Mucosa of descending colon (tissue), 3 donors: ENCODE measurements around the gene FKBP4. TPM values are rescaled to one million over a fixed set of nuclear protein-coding genes. Genes with fewer than 3 reads are reported as not detected.

Experiments
- ATAC-seq: fragments of 200-7000 bp; cut with Tn5 transposase; one replicate; pipeline ENCODE4 v1.9.1; 2020; ENCODE audit warnings: mild to moderate bottlenecking, moderate library complexity
- DNase-seq, 3 donors: peaks; one replicate each; pipeline ENCODE4 v3.0.0-alpha.2; 2020
- H3K36me3 ChIP-seq: fragments of 200-600 bp; one replicate; pipeline ENCODE4 v1.8.0; 2021; ENCODE audit warnings: low read depth, mild to moderate bottlenecking
- H3K4me1 ChIP-seq: fragments of 200-600 bp; one replicate; pipeline ENCODE4 v1.8.0; 2021; ENCODE audit warnings: low read depth, mild to moderate bottlenecking
- H3K4me3 ChIP-seq: fragments of 200-600 bp; one replicate; pipeline ENCODE4 v1.8.0; 2021; ENCODE audit warnings: mild to moderate bottlenecking
- H3K9me3 ChIP-seq: fragments of 200-600 bp; one replicate; pipeline ENCODE4 v1.8.0; 2021; ENCODE audit warnings: mild to moderate bottlenecking
- intact Hi-C, 2 donors: fragments of 100-400 bp; cut with DNase I in 1 of 2; cut with micrococcal nuclease in 1 of 2; formaldehyde crosslinking; loops; one replicate each; pipeline versions ENCODE4 v1.11.0 to v1.11.1; 2022; cut with DNase I, micrococcal nuclease
- total RNA-seq, 3 donors: library from RNA; stranded (reverse); fragmentation: NEBNext Ultra II Directional in 2 of 3; extraction: Animal tissue kit (Norgen Biotek cat#: 25700) in 2 of 3; gene quantifications; one replicate each; pipeline versions ENCODE4 v1.2.1 to v1.2.4, GENCODE V29; 2021 to 2023
- TF ChIP-seq, protein P1 (sequence below): fragments of 200-600 bp; IDR thresholded peaks from one replicate; pipeline ENCODE4 v1.8.0; 2022; ENCODE audit warnings: antibody characterized with exemption, mild to moderate bottlenecking
- donor health status: DM: no; HTN: no; CAD: no; lungs with moderate emphysema.
- donor health status: DM: no; HTN: no; CAD: no.
- donor health status: DM: no; HTN: yes; CAD: no.

The FKBP4 gene
- total RNA-seq, 3 donors from 2014 or later = 58.2 to 79.7 (median 76.0) TPM

DNA sequence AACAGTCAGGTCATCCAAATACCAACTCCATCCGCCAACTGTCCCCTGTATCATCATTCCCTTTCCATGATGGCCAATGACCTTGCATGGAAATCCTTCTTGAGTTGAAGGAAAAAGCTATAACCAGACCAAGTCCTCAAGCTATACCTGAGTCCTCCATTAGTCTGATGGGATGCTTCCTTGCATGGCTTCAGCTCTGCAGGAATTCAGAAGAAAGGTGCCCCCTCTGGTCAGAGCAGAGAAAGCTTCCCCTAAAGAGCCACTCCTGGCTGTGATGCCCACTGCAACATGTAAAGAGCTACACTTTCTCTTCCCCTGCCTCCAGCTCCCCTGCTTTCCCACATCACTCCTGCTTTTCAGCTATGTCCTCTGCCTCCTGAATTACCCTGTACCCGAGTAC lies 43.1 kb upstream of the FKBP4 start:
- no peak for DNase-seq
- no peaks in the 10 kb centered on the region for H3K36me3 ChIP-seq
- H3K4me1 ChIP-seq = no peaks in the 10 kb centered on the region
- H3K9me3 ChIP-seq = no peaks in the 10 kb centered on the region
- ATAC-seq = no peak
- TF ChIP-seq, protein P1, sequence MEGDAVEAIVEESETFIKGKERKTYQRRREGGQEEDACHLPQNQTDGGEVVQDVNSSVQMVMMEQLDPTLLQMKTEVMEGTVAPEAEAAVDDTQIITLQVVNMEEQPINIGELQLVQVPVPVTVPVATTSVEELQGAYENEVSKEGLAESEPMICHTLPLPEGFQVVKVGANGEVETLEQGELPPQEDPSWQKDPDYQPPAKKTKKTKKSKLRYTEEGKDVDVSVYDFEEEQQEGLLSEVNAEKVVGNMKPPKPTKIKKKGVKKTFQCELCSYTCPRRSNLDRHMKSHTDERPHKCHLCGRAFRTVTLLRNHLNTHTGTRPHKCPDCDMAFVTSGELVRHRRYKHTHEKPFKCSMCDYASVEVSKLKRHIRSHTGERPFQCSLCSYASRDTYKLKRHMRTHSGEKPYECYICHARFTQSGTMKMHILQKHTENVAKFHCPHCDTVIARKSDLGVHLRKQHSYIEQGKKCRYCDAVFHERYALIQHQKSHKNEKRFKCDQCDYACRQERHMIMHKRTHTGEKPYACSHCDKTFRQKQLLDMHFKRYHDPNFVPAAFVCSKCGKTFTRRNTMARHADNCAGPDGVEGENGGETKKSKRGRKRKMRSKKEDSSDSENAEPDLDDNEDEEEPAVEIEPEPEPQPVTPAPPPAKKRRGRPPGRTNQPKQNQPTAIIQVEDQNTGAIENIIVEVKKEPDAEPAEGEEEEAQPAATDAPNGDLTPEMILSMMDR = no peak
- intact Hi-C loops = no loop called here
- H3K4me3 ChIP-seq = no peak overlapping the region

DNA sequence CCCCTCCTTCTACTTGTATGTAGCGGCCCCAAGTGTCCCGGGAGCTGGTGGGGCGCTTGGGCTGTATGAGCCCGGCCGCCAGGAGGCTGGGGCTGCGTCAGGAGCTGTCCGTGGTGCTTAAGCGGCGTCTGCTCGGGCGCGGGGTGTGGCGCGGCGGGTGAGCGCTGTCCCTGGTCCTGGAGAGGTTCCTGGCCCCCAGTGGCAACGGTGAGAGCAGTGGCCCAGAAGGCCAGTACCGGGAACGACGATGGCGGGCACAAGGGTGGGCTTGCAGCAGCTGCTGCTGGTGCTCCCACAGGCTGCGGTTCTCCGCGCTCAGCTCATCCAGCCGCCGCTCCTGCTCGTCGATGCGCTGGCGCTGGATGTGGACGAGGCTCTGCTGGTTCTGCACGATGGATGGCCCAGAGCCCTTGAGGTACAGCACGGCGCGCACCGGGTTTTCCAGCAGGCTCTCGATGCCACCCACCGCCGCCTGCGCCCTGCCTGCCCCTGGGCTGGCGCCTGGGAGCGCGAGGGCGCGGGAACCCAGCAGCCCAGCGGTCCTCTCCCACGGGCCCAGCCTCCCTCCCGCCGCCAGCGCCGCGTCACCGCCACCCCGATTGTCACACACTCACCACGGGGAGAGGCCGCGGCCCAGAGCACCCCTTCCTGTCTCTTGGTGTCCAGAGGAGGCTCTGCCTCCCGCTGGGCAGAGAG lies 41.9 kb upstream of the FKBP4 start:
- Histone ChIP-seq H3K36me3 (no peaks in the 10 kb centered on the region), H3K4me1 (no peaks in the 10 kb centered on the region), H3K9me3 (no peaks in the 10 kb centered on the region), H3K4me3 (no peak overlapping the region)
- TF ChIP-seq, protein P1 = no peak
- DNase-seq (peak; percentile 64 to 87 (median 85)), ATAC-seq (peak; percentile 100)
- intact Hi-C loops = no loop called here

DNA sequence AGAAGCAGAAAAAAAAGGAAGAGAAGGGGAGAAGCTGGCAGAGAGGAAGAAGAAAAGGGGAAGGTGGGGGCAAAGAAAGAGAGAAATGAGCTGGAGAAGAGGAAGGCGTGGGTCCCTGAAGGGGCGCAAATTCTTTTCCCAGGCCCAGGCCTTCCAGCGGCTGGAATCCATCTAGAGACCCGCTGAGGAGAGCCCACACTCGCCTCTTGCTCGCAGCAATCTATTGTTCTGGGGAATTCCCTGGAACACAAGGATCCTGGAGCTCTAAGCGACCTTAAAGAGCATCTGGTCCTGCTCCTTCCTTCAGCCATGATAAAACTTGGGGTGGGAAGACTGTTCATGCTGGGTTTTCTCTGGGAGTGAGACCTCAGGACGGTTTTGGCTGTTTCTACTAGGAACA lies 41.2 kb upstream of the FKBP4 start:
- DNase-seq (no peak), ATAC-seq (no peak)
- H3K4me1 ChIP-seq = no peaks in the 10 kb centered on the region
- intact Hi-C loops = no loop called here
- TF ChIP-seq, protein P1 = no peak
- H3K36me3 ChIP-seq = no peaks in the 10 kb centered on the region
- H3K4me3 ChIP-seq = no peak overlapping the region
- H3K9me3 ChIP-seq = no peaks in the 10 kb centered on the region

DNA sequence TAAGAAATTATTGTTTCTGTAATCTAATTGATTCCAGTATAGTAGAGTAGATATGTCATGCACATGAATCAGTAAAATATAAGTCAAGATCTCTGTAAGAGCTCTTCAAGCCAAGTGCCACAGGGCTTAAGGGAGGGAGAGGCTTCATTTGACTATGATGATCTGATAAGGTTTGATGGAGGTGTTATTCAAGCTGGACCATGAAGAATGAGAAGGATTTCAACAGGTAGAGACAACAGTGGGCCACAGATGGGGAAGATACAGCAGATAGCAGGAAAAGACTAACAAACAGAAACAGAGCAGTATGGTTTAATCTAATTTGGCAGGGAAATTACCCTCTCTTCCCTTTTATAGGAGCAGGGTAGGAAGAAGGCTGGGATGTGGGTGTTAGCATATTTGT lies 40.6 kb upstream of the FKBP4 start:
- Histone ChIP-seq H3K4me1 (no peaks in the 10 kb centered on the region), H3K36me3 (no peaks in the 10 kb centered on the region), H3K4me3 (no peak overlapping the region), H3K9me3 (no peaks in the 10 kb centered on the region)
- intact Hi-C loops = no loop called here
- TF ChIP-seq, protein P1 = no peak
- no peak for DNase-seq
- ATAC-seq = no peak

DNA sequence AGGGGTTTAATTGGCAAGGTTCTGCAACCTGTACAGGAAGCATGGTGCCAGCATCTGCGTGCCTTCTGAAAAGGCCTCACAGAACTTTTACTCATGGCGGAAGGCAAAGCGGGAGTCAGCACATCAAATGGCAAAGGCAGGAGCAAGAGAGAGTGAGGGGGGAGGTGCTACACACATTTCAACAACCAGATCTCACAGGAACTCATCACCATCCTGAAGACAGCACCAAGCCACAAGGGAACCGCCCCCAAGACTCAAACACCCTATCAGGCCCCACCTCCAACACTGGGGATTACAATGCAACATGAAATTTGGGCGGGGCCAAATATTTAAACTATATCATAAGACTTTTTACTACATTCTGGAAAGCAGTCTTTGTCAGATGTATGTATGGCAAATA lies 38.0 kb upstream of the FKBP4 start:
- DNase-seq (no peak), ATAC-seq (no peak)
- TF ChIP-seq, protein P1 = no peak
- intact Hi-C loops = no loop called here
- Histone ChIP-seq H3K4me3 (no peak overlapping the region), H3K36me3 (no peaks in the 10 kb centered on the region), H3K9me3 (no peaks in the 10 kb centered on the region), H3K4me1 (no peaks in the 10 kb centered on the region)

DNA sequence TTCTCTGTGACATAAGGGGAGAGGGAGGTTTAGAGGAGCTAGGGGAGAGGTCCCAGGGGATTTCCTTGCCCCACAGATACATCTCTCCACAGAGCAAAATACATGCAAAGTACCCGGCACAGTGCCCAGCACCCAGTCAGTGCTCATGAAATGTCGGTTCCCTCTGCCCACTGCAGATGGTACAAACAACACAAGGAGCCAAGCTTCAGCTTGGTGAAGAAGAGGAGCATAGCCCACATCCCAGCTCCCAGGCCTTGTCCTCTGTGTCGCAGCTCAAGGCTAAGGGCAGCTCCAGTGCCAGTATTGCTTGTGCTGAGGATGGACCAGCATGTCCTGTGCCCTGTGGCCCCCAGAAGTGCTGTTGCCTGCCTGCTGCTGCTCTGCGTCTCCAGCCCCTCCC lies 35.0 kb upstream of the FKBP4 start:
- H3K4me1 ChIP-seq = no peaks in the 10 kb centered on the region
- TF ChIP-seq, protein P1 = no peak
- no peaks in the 10 kb centered on the region for H3K36me3 ChIP-seq
- H3K9me3 ChIP-seq = no peaks in the 10 kb centered on the region
- no peak for ATAC-seq
- H3K4me3 ChIP-seq = no peak overlapping the region
- DNase-seq = no peak
- intact Hi-C loops = no loop called here
